H54 (cell line): ENCODE data around the gene PRSS27.

Source experiments
- DNase-seq: peaks from one replicate; pipeline ENCODE4 v3.0.0; 2011; ENCODE audit warnings: low spot score, mixed read lengths; ENCODE audit not compliant: insufficient read length
- FAIRE-seq: peaks from 3 replicates; lab custom pipeline; 2011; peaks lifted over from hg19 to GRCh38; lab: Jason Lieb, UNC
- POLR2A ChIP-seq: IDR thresholded peaks from 2 replicates; pipeline ENCODE4 v1.6.1; 2011; ENCODE audit warnings: low read depth, mild to moderate bottlenecking, low read length

PRSS27 gene

DNA sequence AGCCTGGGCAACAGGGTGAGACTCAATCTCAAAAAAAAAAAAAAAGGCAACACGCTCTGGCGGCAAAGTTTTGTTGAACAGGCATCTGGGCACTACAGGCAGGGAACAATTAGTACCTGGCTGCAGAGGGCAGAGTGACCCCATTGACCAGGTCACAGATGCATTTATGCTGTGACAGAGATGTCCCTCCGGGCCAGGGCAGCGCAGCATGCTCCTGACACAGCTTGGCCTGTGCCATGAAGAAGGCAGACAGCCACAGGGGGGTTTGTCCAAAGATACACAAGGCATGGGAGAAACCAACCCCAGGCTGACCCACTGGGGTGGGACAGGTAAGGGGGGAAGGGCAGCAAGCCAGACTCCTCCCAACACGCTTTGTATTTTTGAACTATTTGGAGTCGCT is 24.7 kb upstream of the PRSS27 start:
- FAIRE-seq = no peak
- TF ChIP-seq POLR2A = no peak
- DNase-seq = no peak

DNA sequence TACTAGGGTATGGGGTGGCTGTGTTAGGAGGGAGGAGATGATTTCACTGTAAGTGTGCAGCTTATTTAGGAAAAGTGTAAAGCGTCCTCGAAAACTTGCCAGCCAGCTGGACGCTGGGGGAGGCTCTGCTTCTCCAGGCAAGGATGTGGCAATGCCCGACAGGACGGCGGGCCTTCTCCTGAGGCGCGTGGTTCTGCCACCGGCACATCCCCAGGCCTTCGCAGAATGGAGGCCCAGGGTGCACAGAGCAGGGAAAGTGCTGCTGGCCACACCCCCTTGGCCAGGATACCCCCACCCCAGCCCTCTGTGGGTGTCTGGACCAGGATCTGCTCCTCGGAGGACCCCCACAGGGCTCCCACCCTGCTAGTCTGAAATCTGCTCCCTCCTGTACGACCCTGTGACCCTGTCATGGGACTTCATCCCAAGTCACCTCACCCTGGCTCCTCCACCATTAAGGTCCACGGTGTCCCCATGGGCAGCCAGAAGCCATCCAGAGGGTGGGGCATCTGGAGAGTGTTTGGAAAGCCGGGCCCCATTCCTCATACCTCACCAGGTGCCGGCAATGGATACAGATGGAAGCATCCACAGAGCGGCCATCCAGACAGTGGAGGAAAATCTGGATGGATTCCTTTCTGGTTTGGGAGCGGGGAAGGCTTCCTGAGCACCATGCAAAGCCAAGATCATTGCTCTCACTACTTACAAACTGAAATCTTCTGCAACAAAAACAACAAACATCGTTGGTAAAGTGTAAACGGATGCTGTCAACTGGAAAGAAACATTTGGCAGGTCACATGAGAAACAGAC is 23.2 kb upstream of the PRSS27 start:
- FAIRE-seq (no peak), DNase-seq (no peak)
- no peak for TF ChIP-seq POLR2A

DNA sequence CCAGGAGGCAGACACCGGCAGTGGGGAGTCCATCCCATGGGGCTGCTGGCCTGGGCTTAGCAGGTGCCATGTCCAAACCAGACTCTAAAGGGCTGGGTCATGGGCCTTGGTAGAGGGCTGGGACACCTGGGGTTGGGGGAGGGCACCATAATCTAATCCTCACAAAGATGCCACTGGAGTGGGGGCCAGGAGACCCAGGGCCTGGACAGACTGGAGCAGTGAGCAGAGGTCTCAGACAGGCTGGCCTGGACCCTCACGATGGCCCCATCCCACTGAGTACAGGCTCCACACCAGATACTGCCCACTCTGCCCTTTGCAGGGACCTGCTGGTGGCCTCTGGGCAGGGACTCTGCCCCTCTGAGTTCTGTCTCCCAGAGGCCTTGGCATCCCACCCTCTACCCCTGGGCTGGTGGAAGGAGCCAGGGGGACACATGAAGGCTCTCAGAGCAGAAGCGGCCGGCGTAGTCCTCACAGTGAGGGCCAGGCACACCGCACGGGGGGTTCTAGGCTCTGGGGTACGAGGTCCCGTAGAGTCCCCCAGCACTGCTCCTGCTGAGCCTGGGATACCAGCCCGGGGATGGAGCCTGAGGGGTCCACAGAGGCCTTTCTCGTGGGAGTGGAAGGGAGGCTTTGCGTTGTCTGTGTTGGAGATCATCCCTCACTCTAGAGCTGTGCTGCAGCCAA is 22.4 kb upstream of the PRSS27 start:
- no peak for FAIRE-seq
- TF ChIP-seq POLR2A = no peak

DNA sequence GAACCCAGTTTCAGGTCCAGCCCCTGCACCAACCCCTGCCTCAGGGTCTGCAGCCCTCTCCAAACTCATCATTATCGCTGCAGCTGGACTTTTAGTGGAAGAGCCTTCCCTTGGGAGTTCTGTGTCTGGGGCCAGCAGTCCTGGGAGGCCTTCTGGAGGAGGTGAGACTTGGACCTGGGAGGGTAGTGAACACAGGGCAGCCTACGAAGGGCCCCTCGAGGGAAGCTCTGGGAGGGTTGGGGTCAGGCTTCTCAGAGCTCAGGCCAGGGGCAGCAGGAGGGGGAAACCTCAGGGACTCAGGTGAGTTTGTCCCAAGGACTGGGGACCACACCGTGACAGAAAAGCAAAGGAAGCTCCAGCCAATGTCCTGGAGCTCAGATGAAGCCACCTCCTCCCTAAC is 21.1 kb upstream of the PRSS27 start:
- FAIRE-seq (no peak), DNase-seq (no peak)
- TF ChIP-seq POLR2A = no peak

More for the DNA sequence above, 22.4 kb upstream of the PRSS27 start:
- no peak for DNase-seq

DNA sequence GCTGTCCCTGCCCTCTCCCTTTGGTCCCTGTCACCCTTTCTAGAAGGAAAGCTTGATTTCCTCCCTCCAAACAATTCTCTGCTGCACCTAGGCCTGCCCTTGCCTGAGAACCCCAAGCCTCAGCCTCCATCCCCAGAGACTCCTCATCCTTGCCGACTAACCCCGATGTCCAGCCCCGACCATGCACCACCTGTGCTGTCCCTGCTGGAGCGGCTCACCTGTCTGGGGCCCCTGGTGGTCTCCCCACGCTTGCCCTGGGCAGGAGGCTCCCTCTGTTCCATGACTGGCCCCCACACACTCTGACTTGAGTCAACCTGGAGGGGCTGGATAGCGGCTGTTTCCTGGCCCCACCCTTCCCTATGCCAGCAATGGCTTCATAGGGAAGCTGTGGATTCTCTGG is 20.5 kb upstream of the PRSS27 start:
- no peak for TF ChIP-seq POLR2A
- DNase-seq (no peak), FAIRE-seq (no peak)

DNA sequence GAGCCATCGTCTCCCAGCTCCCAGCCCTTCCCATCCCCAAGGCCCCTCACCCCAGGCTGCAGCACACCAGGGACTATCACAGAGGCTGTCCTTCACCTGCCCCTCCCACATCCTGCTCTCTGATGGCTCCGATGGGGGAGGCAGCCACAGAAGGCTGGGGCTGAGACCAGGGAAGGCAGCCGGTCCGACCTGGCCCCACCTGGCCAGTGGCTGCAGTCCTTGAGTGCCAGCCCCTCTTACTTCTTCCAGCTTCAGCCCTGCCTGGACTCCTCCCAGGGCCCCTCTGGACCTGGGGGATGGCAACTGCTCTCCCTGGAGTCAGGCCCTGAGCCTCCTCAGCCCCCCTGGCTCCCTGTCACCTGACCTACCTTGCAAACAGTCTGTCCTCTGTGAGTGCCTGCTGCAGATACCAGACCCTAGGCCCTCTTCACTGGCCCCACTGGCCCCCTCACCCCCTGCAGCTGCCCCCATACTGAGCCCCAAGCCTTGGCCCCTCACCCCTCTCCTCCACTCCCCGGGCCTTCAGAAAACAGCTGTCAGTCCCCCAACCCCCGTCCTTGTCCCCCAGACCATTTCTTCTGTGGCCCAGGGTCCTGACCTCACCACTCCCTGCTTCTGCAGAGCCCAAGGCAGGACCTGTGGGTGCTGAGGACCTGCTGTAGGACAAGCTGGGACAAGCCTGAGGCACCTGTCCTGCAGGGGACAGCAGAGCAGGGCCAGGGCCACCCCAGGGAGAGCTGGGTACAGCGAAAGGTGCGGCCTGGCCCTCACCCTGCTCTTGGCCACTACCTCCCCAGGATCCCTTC is 19.8 kb upstream of the PRSS27 start:
- no peak for TF ChIP-seq POLR2A
- no peak for FAIRE-seq
- no peak for DNase-seq

DNA sequence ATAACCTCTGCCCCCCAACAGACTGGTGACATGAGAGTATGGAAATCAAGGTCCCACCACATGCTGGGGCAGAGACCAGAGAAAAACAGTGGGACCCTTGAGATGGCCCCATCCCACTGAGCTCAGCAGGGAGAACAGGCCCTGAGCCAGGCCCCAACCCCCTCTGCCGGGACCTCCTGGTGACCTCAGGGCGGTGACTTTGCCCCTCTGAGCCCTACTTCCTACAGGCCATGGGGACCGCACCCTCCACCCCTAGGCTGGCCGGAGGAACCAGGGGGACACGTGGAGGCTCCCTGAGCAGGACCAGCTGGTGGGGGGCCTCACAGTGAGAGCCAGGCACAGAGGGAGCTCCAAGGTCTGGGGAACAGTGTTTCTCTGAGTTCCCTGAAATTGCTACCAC is 18.6 kb upstream of the PRSS27 start:
- TF ChIP-seq POLR2A = no peak
- FAIRE-seq (no peak), DNase-seq (no peak)

DNA sequence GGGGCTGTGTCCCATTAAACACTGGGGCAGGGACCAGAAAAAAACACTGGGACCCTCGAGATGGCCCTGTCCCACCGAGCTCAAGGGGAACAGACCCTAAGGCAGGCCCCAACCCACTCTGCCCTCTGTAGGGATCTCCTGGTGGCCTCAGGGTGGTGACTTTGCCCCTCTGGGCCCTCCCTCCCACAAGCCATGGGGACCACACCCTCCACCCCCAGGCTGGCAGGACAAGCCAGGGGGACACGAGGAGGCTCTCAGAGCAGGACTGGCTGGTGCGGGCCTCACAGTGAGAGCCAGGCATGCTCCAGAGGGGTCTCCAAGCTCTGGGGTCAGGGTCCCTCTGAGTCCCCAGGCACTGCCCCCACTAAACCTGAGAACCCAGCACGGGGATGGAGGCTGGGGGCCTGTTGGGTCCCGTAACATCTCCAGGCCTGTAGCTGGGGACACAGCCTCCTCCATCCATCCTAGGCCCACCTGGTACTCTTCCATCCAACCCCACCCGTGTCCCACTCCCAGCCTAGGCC is 17.9 kb upstream of the PRSS27 start:
- TF ChIP-seq POLR2A = no peak
- FAIRE-seq (no peak), DNase-seq (no peak)

DNA sequence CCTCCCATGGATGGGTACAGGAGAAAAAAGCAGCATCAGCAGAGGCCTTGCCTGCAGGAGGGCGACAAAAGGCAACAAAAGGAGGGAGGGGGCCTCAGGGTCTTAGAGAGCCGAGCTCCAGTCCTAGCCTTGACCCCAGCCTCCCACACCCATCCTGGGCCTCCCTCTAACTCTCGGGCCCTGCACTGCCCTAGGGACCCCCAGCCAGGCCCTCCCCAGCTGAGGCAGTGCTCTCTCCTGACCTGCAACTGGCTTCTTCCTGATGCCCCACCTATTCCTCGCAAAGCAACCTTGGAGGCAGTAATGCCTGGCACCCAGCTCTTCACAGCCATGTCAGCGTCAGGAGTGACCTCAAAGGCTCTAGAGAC is 17.2 kb upstream of the PRSS27 start:
- no peak for TF ChIP-seq POLR2A
- DNase-seq = no peak
- FAIRE-seq = no peak

DNA sequence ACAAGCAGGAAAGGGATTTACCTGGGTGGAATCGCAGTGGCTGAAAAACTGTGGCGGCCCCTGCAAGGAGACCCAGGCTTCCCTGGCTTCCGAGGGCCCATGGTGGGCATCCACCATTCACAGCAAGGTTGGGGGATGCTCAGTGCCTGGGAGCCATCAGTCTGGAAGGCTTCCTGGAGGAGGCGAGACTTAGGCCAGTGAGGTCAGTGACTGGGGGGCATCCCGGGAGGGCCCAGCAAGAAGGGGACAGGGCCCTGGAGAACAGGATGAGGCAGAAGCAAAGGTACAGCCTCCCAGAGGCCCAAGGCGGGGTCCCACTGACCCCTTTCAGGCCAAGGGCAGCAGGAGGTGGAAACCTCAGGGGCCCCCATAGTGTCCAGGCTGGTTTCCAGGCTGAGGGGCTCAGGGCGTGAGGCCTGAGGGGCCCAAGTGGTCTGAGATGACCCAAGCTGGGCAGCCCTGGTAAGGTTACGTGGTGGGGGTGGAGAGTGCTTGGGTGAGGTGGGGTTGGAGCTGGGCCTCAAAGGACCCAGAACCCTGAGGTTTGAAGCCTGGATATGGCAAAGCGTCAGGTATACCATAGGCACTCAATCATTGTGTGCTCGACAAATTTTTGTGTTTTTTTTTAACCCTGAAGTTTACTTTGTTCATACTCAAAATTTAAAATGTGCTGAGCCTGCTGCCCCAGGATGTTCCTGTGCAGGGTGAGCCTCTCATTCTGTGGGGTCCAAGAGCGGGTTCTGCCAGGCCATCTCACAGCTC is 16.6 kb upstream of the PRSS27 start:
- FAIRE-seq (no peak), DNase-seq (no peak)
- TF ChIP-seq POLR2A = no peak

DNA sequence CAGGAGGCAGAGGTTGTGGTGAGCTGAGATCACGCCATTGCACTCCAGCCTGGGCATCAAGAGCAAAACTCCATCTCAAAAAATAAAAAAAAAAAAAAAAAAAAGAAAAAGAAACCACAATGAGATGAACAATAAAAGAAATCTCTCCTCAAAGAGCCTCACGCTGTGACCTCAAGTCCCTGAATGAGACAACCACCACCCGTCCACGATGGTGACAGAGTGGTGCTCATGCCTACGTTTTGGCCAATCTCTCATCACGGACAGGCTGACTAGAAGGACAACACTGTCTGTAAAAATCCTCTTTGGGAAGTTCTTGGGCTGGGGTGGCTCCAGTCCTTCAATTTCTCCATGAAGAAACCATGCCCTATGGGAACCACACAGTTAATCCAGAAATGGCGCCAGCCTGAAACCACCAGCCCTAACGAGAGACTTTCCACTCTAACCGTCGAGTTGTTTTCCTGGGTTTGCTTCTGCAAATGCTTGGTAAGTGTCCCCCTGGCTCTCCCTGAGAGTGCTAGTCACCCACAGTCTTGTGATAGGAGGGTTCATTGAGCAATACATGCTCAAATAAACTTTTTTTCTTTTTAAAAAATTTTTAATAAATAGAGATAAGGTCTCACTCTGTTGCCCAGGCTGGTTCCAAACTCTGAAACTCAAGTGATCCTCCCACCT is 15.0 kb upstream of the PRSS27 start:
- FAIRE-seq (no peak), DNase-seq (no peak)
- no peak for TF ChIP-seq POLR2A

DNA sequence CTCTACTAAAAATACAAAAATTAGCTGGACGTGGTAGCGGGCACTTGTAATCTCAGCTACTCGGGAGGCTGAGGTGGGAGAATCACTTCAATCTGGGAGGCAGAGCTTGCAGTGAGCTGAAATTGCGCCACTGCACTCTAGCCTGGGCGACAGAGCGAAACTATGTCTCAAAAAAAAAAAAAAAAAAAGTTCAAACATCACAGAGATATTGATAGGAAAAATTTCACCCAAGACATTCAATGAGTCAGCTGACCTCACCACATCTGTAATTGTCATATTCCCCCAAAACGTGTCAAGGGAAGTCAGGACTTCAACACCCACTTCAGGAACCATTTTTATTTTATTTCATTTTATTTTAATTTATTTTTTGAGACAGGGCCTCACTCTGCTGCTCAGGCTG is 8.0 kb upstream of the PRSS27 start:
- no peak for TF ChIP-seq POLR2A
- FAIRE-seq (no peak), DNase-seq (no peak)

DNA sequence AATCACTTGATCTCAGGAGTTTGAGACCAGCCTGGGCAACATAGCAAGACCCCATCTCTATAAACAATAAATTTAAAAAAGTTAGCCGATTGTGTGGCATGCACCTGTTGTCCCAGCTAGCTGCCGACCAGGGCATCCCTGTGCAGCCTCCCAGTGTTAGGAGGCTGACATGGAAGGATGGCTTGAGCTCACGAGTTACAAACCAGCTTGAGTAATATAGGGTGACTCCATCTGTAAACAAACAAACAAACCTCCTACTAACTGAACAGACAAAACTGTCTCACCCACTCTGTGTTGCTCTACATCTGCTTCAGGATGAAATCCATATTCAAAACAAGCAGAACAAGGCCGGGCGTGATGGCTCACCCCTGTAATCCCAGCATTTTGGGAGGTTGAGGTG is 6.9 kb upstream of the PRSS27 start:
- TF ChIP-seq POLR2A = no peak
- DNase-seq (no peak), FAIRE-seq (no peak)
